Kidney epithelial cell (primary cell): ENCODE measurements around the gene MRPS6. TPM values are rescaled to one million over a fixed set of nuclear protein-coding genes. Genes with fewer than 3 reads are reported as not detected.

Experiments
- DNase-seq: peaks from one replicate; pipeline ENCODE4 v3.0.0-alpha.2; 2010; ENCODE audit warnings: low read depth
- H3K27me3 ChIP-seq: 2 replicates; pipeline ENCODE4 v1.6.0; 2011; ENCODE audit warnings: low read length; ENCODE audit not compliant: control insufficient read depth, insufficient read depth
- H3K36me3 ChIP-seq: 2 replicates; pipeline ENCODE4 v1.5.1; 2011; ENCODE audit warnings: low read length; ENCODE audit not compliant: control insufficient read depth, insufficient read depth
- H3K4me3 ChIP-seq: 2 replicates; pipeline ENCODE4 v1.5.1; 2011; ENCODE audit warnings: low read depth, mild to moderate bottlenecking, control low read depth, low read length
- total RNA-seq: library from RNA; depleted of rRNA; stranded (reverse); fragments of >200 nt; gene quantifications from 2 replicates; pipeline ENCODE4 v1.2.3, GENCODE V29; 2015
- TF ChIP-seq, protein P1 (sequence below): IDR thresholded peaks from 2 replicates; pipeline ENCODE4 v1.5.1; 2011; ENCODE audit warnings: mild to moderate bottlenecking, moderate library complexity, low read length, control low read depth, inconsistent platforms; ENCODE audit not compliant: insufficient read depth, poor library complexity, severe bottlenecking

The MRPS6 gene
- total RNA-seq, 1 donor from 2014 or later = 32.8 TPM

DNA sequence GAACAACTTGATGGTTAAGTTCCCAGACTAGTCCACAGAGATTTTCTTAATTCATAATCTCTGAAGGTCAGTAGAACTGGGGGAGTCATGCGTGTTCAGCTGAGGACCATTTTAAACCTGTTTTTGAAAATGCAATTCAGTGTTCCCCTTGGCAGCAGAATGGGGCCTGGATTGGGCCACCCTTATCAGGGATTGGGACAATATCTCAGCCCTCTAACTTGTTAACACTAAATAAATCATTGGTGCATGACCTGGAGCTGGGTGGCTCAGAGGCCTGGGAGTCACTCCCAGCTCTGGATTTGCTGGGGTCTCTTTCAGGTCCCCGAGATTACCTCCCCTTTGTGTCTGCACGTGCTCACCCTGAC is 55.3 kb downstream of the MRPS6 start:
- DNase-seq = no peak
- H3K36me3 ChIP-seq = peaks cover 2% of the 10 kb centered on the region
- no peaks in the 10 kb centered on the region for H3K27me3 ChIP-seq
- no peak overlapping the region for H3K4me3 ChIP-seq
- TF ChIP-seq, protein P1, sequence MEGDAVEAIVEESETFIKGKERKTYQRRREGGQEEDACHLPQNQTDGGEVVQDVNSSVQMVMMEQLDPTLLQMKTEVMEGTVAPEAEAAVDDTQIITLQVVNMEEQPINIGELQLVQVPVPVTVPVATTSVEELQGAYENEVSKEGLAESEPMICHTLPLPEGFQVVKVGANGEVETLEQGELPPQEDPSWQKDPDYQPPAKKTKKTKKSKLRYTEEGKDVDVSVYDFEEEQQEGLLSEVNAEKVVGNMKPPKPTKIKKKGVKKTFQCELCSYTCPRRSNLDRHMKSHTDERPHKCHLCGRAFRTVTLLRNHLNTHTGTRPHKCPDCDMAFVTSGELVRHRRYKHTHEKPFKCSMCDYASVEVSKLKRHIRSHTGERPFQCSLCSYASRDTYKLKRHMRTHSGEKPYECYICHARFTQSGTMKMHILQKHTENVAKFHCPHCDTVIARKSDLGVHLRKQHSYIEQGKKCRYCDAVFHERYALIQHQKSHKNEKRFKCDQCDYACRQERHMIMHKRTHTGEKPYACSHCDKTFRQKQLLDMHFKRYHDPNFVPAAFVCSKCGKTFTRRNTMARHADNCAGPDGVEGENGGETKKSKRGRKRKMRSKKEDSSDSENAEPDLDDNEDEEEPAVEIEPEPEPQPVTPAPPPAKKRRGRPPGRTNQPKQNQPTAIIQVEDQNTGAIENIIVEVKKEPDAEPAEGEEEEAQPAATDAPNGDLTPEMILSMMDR = no peak

DNA sequence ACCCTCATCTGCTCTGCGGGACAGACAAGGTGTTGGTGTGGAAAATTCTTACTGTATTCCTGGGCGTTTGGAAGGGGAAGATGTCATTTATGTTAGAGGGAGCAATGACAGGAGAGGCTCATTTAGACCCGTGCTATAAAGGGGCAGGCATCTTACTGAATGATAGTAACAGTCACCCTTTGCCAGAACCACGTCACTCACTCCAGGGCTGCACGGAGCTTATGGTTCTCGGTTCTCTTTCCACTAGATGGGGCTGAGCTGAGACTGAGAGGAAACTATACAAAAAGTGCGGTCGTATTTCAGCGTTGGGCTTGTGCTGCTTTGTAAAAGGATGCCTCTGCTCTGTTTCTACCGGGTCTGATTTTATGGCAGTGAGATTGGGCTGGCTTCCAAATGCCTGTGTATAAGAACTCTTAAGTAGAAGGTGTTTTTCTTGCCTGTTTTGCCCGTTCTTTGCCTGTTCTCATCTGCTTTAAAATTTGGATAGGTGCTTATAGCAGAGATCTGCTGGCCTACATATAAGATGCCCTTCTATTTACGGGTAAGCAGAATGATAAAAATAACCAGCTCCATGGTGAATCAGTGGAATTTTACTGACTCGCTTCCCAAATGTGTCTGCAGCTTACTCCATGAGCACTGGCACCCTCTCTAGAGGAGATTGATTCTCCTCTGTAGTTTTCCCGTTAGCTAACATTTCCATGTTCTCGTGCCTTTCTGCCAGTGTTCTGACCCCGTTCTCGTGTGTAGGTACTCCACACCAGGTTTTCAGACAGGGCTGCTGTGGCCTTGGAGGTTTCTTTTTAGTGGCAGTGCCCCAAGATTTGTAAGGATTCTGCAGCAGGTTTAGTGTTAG is 55.9 kb downstream of the MRPS6 start:
- TF ChIP-seq, protein P1 = peak; percentile 54
- peak; percentile 45 for DNase-seq

DNA sequence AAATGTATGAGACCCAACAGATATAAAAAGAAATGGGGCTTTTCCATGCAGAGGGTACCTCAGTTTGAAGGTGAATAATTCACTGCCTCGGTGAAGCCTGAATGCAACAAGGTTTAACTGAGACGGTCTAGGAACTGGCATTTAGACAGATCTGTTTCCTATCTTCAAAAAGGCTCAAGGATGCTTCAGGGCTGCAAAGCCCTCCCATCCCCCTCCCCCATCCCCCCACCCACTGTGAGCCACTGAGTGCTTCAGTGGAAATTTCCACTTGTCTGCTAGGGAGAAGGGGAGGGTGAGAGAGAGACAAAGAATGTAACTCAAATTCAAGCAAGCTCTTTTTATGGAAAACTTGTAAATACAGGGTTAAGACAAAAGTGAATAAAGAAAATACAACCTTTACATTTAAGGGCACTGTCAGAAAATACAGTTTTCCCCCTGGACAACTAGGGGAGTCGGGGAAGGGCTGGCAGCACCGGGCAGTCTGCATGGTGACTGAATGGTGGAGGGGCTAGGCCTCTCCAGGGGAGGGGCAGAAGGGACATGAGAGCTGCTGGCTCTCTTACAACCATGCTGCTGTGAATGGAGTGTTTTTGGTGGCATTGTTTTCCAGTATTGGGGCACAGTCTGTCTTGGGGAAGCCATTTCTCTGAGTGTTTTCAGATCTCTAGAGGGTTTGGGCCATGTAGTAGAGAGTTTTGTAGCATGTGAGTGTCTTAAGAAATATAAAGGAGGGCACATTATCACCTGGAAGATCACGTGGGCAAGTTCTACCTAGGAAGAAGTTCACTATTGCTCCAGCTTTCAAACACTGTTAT is 56.7 kb downstream of the MRPS6 start:
- H3K36me3 ChIP-seq = peaks cover 2% of the 10 kb centered on the region
- no peaks in the 10 kb centered on the region for H3K27me3 ChIP-seq
- H3K4me3 ChIP-seq = no peak overlapping the region
- TF ChIP-seq, protein P1 = no peak
- no peak for DNase-seq

More for the DNA sequence above, 55.9 kb downstream of the MRPS6 start:
- peaks cover 2% of the 10 kb centered on the region for H3K36me3 ChIP-seq
- H3K27me3 ChIP-seq = no peaks in the 10 kb centered on the region
- H3K4me3 ChIP-seq = no peak overlapping the region

DNA sequence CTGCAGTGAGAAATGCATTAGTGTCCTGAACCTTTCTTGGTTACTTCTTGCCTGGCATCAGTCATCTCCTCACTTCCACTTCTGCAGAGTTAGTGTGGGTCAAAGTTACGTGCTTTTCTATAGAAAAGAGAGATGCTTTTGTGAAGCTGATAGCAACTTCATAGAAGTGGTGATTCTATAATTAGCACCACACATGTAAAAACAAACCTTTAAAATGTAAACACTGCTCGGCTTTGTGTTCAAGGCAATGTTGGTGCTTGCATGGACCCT is 57.3 kb downstream of the MRPS6 start:
- DNase-seq = no peak
- Histone ChIP-seq H3K36me3 (peaks cover 3% of the 10 kb centered on the region), H3K27me3 (no peaks in the 10 kb centered on the region), H3K4me3 (no peak overlapping the region)
- TF ChIP-seq, protein P1 = no peak

DNA sequence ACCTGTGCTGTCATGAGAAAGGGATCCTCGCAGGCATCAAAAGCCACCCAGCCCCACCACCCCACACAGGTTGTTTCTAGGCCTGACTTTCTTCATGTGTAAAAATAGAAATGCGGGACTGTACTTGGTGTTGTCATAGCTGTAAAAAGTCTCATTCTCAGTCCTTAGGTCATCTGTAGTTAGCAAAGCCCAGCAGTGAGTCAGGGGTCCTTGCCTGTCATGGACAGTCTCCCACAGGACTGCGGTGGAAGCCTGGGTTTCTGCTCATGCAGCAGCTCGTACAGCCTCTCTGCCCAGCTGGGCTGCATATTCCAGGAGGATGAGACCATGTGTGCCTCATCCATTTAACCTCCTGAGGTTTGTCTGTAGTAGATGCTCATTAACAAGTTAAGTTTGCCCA is 58.2 kb downstream of the MRPS6 start:
- Histone ChIP-seq H3K4me3 (no peak overlapping the region), H3K36me3 (peaks cover 3% of the 10 kb centered on the region), H3K27me3 (no peaks in the 10 kb centered on the region)
- no peak for DNase-seq
- TF ChIP-seq, protein P1 = no peak
